GM18520 (cell line): ENCODE results near the gene SPA17.

Source experiments
- ATAC-seq: cut with Tn5 transposase; IDR thresholded peaks from one replicate; pipeline ENCODE4 v1.9.1; 2021; ENCODE audit not compliant: unreplicated experiment

Gene SPA17

GRCh38 chr11:124673333-124674167 is at the start of gene SPA17, which contains the start of gene SIAE:
Gene SPA17, plus strand, starts transcription at chr11:124673904. Its CDS starts 1,361 bp downstream, at chr11:124675265.
Gene SIAE, minus strand, starts transcription at chr11:124673739. Its CDS starts 31 bp downstream, at chr11:124673708.
- peak; percentile 68 for ATAC-seq

- ATAC-seq = no peak
Measured at GRCh38 chr11:124625504-124626168, 48.1 kb upstream of the SPA17 start.

DNA sequence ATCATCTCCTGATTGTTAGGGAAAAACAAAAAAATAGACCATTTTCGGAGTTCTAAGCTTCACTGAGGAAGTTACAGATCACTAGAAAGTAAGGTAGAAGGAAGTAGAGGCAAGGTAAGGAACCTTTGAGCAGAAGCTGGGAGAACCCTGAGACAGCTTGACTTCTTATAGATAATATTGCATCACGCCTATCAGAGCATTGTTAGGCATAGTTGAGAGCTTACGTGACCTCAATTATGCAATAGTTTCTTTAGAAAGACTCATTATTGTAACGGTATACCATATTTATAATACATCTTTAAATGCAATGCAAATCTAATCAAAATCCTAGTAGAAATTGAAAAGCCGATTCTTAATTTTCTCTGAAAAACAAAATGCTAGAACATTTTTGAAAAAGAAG is 46.2 kb upstream of the SPA17 start:
- ATAC-seq = no peak

GRCh38 chr11:124629961-124630360 is 43.7 kb upstream of the SPA17 start:
- no peak for ATAC-seq

- no peak for ATAC-seq
Measured at GRCh38 chr11:124633355-124633754, 40.3 kb upstream of the SPA17 start.

GRCh38 chr11:124635932-124636331 is 37.8 kb upstream of the SPA17 start:
- no peak for ATAC-seq

DNA sequence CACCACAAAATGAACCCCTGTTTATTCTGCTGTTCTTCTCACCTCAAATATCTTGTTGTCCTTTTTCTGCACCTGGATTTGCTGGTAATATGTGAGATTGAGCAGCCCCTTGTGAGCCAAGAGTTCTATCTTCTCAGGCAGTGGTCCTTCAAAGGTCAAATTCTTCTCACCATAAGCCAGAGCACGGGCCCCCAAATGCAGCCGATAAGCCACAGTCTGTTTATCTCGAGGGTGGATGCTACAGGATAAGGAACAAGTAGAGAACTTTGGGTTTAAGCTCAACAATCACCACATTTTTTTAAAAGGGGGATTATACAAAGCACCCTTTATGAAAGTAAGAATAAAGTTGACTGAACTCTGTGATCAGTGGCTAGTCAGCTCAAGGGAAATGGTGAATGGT is 35.2 kb upstream of the SPA17 start:
- ATAC-seq = no peak

- ATAC-seq = no peak
Measured at GRCh38 chr11:124639186-124639585, 34.5 kb upstream of the SPA17 start.

GRCh38 chr11:124640666-124641065 is 33.0 kb upstream of the SPA17 start:
- no peak for ATAC-seq

DNA sequence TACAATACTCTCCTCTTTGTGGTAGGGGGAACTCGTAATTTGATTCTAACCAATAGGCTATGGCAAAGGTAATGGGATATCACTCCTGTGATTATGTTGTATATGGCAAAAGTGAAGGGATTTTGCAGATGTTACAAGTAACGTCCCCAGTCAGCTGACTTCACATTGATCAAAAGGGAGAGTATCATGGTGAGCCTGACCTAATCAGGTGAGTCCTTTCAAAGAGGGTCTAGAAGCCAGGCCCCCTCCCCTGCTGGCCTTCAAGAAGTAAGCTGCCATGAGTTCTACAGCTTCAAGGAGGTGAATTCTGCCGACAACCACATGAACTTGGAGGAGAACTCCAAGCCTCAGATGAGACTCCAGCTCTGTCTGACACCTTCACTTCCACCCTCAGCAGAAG is 31.1 kb upstream of the SPA17 start:
- ATAC-seq = no peak

DNA sequence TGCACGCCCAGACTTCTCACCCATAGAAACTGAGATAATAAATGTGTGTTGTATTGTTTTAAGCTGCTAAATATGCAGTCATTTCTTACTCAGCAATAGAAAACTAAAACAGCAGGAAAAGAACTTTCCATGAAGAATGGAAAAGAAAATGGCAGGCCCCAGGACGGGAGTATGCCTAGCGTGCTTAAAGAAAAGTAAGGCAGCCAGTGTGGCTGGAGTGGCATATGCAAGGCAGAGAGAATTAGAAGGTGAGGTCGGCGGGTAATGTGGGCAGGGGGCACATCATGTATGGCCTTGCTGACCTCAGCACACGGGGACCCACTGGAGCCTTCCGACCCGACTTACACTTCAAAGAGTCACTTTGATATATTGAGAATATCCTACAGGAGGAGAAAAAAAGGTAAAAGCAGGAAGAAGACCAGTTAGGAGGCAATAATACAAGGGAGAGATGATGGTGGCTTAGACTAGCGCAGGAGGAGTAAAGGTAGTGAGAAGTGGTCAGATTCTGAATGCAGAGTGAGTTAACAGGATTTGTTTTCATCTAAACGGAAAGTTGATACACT is 30.6 kb upstream of the SPA17 start:
- ATAC-seq = no peak

DNA sequence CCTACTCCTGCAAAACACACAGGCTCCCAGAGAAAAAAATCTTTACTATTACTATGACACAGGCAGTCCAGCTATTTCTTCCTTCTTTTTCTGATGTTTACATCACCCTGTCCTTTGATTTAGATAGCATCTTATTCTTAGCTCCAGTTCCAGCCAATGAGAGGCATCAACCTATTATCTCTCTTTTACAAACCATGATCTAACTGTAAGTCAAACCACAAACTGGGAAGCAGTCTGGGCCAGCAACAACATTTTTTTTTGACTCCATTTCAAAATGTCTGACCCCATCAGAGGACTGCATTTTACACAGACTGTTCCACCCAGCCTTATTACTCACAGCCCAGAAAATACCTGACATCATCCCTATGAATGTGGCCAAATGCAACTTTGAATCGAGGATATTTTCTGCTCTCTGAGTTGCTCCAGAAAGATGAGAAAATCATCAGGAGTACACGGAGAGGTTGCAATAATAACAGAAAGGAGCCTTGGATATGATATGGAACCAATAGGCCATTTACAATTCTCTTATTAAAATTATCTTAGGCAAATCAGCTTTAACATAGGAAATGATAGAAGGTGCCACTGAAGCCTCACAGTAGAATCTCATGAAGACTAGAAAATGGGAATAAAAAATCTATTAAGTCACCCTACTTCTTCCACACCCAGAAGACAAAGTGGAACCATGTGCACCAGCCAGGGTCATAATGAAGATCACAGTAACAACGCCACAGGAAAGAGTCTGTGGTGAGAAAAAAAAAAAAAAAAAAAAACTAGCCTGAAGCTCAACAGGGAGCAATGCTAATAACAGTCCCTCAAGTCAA is 29.9 kb upstream of the SPA17 start:
- ATAC-seq = no peak

DNA sequence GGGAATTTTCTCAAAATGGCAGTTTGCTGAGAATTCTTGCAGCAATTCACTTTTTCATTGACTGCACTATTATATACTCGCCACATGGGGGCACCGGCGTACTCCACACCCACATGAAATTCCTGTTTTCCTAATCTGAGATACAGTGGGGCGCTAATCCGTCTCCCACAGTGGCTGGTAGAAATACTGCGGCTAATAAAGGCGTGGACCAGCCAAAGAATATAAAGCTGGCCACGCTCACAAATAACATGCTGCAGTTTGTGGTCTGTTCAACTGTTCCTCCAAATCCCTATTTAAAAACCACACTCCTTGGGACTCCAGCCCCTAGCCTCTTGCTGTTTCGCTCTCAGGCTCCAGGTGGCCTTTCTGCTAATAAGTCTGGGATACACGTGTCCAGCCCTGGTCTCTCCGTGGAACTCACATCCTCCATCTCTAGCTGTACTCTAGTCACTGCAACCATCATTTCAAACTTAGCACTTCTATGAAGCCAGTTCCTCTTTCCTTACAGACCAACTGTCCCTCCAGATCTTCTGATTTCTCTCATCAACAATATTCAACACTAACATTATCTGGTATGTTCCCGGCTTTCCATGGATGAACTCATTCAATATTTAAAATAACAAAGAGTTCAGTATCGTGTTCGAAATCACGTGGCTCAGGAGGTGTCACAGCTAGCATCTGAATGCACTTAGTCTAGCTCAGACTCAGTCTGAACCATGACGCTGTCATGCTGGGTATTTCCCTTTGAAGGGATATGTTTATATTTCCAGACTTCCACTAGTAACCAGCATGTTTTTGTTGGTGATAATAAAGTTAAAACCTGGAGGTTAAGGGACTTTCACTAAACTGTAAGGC is 29.1 kb upstream of the SPA17 start:
- no peak for ATAC-seq

DNA sequence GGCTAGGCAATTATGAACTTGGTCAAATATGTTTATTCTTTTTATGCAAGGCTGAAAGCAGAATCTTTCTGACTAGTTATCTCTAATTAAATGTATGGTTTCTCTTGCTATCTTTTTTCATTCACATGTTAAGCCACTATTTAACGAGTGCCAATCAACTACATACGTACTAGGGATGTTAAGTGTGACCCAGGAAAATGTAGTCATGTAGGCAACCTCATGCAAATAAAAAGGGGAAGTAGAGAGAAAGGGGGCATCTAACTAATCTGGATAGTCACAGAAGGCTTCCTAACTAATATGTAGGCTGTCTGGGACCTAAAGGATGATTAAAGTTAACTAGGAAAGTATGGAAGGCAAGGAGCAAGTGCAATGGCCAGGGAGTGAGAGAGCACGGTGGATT is 27.6 kb upstream of the SPA17 start:
- ATAC-seq = no peak

DNA sequence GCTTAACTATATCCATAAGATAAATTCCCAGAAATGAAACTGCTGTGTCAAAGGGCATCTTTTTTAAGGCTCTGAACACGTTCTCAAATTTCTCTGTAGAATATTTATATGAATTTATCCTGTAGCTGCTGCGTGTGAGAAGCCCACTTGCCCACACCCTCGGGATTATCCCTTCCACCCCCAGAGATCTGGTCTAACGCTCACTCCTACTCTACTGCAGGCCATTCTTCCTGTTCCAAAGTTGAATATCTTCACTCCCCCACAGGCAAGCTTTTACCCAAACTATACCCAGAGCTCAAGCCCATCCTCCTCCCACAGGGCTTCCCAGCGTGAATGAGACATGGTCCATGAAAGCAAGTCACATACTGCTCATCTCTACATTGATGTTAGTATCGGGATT is 25.1 kb upstream of the SPA17 start:
- no peak for ATAC-seq

DNA sequence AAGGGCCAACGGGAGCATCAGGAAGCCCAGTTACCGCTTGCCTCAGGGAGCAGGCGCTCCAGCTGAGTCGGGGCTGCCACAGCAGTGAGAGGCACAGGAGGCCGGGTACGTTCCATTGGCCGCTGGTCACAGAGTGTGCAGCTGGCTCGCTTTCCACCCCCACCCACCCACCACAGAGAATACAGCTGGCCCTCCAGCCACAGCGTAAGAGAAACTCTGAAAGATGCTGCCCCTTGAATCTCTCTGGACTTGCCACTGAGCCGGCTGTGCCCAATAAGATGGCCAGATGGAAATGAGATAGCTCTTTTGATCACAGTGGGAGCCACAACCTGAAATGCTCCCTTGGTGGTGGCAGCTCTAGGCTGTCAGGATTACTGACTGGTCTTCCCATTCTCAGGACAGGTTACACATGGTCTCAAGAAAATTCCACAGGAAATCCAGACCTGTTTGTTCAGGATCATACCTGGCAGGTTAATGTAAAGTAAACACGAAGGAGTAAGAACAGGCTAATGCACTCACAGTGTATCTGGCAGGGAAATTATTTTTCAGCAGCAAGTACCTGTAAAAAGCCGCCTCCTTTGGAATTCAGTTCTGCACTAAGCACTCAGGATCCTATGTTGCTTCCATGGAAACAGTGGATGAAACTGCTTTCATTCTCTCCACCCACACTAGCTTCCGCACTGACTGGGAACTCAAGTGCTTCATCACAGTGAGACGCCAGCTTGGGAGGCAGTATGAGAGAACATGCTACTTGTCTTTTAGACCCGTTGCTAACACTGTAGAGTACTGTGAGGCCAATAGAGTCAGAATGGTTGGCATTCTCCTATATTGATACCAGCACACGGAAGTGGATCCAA is 16.7 kb upstream of the SPA17 start:
- no peak for ATAC-seq

DNA sequence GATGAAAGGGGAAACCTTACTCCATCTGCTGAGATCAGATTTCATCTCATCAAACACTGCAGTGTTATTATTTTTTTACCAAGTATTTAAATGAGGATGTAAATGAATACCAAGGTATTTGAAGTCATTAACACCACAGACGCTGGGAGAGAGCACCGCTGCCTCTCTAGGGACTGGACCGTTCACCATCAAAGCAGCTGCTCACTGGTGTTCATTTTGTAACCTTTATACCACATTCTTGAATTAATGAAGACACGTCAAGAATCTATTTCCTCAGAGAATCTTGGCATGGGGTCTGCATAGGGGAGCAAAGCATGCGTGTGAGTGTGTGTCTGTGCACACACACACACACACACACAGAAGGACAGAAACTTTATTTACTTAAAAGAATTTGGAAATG is 15.8 kb upstream of the SPA17 start:
- ATAC-seq = no peak

GRCh38 chr11:124658501-124658900 is 15.2 kb upstream of the SPA17 start:
- no peak for ATAC-seq

GRCh38 chr11:124658986-124659385 is 14.7 kb upstream of the SPA17 start:
- no peak for ATAC-seq
